Lower lobe of right lung (tissue), 2 donors: Measurements from ENCODE around the gene IGF2. TPM values are rescaled to one million over a fixed set of nuclear protein-coding genes. Genes with fewer than 3 reads are reported as not detected.

Experiments used
- ATAC-seq, 2 donors: fragments of 200-7000 bp; cut with Tn5 transposase; one replicate each; pipeline ENCODE4 v1.9.1; 2020 to 2022; ENCODE audit warnings: mild to moderate bottlenecking in 2 of 2, moderate library complexity in 2 of 2
- DNase-seq: peaks from one replicate; pipeline ENCODE4 v3.0.0-alpha.2; 2020
- H3K27ac ChIP-seq: fragments of 200-600 bp; one replicate; pipeline ENCODE4 v1.8.0; 2022
- H3K27me3 ChIP-seq: fragments of 200-600 bp; one replicate; pipeline ENCODE4 v1.8.0; 2022; ENCODE audit warnings: low read depth
- H3K36me3 ChIP-seq: fragments of 200-600 bp; one replicate; pipeline ENCODE4 v1.8.0; 2022; ENCODE audit warnings: mild to moderate bottlenecking
- H3K4me1 ChIP-seq: fragments of 200-600 bp; one replicate; pipeline ENCODE4 v1.8.0; 2022
- H3K4me3 ChIP-seq: fragments of 200-600 bp; one replicate; pipeline ENCODE4 v1.8.0; 2022; ENCODE audit warnings: mild to moderate bottlenecking
- H3K9me3 ChIP-seq: fragments of 200-600 bp; one replicate; pipeline ENCODE4 v1.8.0; 2022
- CTCF ChIP-seq: fragments of 200-600 bp; IDR thresholded peaks from one replicate; pipeline ENCODE4 v1.8.0; 2022; ENCODE audit warnings: antibody characterized with exemption, mild to moderate bottlenecking
- intact Hi-C: fragments of 100-400 bp; cut with DNase I; formaldehyde crosslinking; loops from one replicate; pipeline ENCODE4 v1.11.0; 2022
- total RNA-seq: library from RNA; stranded (reverse); fragmentation: NEBNext Ultra II Directional; extraction: Animal tissue kit (Norgen Biotek cat#: 25700); gene quantifications from one replicate; pipeline ENCODE4 v1.2.1, GENCODE V29; 2021
- donor health status: DM: no; HTN: yes; CAD: no; lungs with severe emphysema.

IGF2 gene
- total RNA-seq, 1 donor from 2014 or later: 33.9 TPM

DNA sequence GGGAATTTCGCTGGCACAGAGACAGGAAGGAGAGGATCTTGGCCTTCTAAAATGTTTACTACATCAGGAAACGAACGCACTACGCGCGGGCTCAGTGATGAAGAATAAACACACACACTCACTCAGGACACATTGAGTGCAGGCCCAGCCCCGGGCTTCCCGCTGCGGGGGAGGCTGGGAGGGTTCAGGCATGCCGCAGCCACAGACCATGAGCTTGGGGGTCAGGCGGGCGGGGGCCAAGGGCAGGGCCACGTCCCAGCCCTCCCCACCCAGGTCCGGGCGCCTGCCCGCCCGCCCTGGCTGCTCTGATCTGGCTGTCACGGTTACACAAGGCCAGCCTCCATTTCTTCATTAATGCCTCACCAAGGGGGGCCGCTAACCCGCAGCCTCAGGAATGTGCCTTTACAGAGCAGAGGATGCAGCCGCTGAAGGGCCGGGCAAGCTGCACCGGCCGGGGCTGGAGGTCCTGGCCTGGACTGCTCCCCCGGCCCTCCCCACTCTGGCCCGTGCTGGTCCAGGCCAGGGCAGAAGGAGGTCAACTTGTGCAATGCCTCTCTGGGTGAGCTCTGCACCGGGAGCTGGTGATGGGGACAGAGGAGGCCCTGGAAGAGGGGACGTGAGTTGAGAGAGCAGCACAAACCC is 41.7 kb downstream of the IGF2 start:
- Histone ChIP-seq H3K4me3 (no peak overlapping the region), H3K4me1 (peaks cover 40% of the 10 kb centered on the region), H3K27ac (peak overlapping the region; percentile 65), H3K27me3 (peaks cover 1% of the 10 kb centered on the region), H3K9me3 (no peaks in the 10 kb centered on the region), H3K36me3 (no peaks in the 10 kb centered on the region)
- ATAC-seq: peak; percentile 47 to 57
- DNase-seq: peak; percentile 62
- TF ChIP-seq CTCF: no peak
- intact Hi-C loops: no loop called here

GRCh38 chr11:2096919-2097301 is 42.3 kb downstream of the IGF2 start:
- Histone ChIP-seq H3K9me3 (no peaks in the 10 kb centered on the region), H3K36me3 (no peaks in the 10 kb centered on the region), H3K27ac (peak overlapping the region; percentile 65), H3K4me3 (no peak overlapping the region), H3K27me3 (peaks cover 5% of the 10 kb centered on the region), H3K4me1 (peaks cover 38% of the 10 kb centered on the region)
- TF ChIP-seq CTCF: no peak
- DNase-seq (peak; percentile 39), ATAC-seq (no peak)
- intact Hi-C loops: no loop called here

DNA sequence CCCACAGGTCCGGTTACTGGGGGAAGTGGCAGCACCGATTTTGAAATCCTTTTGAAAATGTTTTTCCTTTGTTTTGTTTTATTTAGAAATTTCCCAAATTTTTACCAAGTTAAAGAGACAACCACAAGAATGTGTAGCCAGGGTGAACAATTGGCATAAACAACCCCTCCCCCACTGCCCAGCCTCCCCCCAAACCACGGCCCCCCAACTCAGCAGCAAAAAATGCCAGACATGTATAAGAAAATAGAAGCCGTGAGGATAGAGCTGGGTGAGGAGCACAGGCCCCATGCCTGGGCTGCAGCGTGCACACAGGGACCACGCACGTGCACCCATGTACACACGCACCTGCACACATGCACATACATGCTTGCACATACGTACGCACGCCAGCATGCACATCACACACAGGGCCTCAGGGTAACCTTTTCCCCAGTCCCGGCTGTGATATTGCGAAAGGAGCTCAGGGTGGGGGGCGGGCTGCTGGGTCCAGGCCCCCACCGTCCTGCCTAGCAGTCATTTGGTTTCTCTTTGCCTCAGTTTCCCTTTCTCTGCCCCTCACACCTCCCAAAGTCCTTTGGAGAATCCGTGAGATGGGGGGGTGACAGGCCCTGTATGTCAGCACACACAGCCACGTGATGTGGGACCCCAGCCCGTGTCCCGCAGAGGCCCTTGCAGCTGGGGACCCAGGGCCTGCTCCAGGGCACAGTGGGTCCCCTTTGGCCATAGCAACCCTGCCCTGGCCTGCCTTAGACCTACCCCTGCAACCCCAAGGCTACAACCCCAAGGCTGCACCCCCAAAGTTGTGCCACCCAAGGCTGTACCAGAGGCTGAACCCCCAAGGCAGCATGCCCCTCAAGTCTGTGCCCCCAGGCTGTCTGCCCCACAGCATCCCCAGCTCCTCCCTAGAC is 42.9 kb downstream of the IGF2 start:
- no peaks in the 10 kb centered on the region for H3K36me3 ChIP-seq
- no peak for TF ChIP-seq CTCF
- H3K27ac ChIP-seq: peak overlapping the region; percentile 65
- DNase-seq: no peak
- no peak overlapping the region for H3K4me3 ChIP-seq
- no peak for ATAC-seq
- H3K27me3 ChIP-seq: peaks cover 6% of the 10 kb centered on the region
- no peaks in the 10 kb centered on the region for H3K9me3 ChIP-seq
- intact Hi-C loops: no loop called here
- peaks cover 38% of the 10 kb centered on the region for H3K4me1 ChIP-seq

DNA sequence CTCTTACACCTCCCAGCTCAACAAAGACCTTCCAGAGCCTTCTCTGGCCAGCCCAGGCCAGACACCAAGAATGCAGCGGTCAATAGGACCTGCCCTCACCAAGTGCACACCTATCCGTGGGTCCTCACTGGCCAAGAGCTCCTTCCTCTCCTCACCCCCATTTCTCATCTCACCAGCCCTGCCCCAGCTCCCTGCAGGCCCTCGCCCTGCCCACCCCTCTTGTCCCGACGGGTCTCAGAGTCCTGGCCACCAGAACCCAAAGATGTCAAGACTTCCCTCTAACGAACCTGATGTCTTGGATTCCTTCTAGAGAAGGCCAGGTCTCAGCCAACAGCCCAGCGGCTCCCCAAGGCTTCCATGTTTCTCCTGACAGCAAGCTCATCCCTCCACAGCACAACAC is 43.6 kb downstream of the IGF2 start:
- no peak for ATAC-seq
- no peak for DNase-seq
- no peak for TF ChIP-seq CTCF
- Histone ChIP-seq H3K36me3 (no peaks in the 10 kb centered on the region), H3K27ac (no peak overlapping the region), H3K9me3 (no peaks in the 10 kb centered on the region), H3K4me3 (no peak overlapping the region), H3K4me1 (peaks cover 38% of the 10 kb centered on the region), H3K27me3 (peaks cover 10% of the 10 kb centered on the region)
- intact Hi-C loops: no loop called here

GRCh38 chr11:2095198-2095520 is 44.0 kb downstream of the IGF2 start:
- DNase-seq: no peak

More at GRCh38 chr11:2095198-2095520, 44.0 kb downstream of the IGF2 start:
- H3K9me3 ChIP-seq: no peaks in the 10 kb centered on the region
- no peak for ATAC-seq
- no peak for TF ChIP-seq CTCF
- peaks cover 10% of the 10 kb centered on the region for H3K27me3 ChIP-seq
- intact Hi-C loops: no loop called here
- H3K36me3 ChIP-seq: no peaks in the 10 kb centered on the region
- no peak overlapping the region for H3K27ac ChIP-seq
- H3K4me3 ChIP-seq: no peak overlapping the region
- peaks cover 36% of the 10 kb centered on the region for H3K4me1 ChIP-seq
